HepG2 (cell line): ENCODE measurements around the gene RERE. TPM values are rescaled to one million over a fixed set of nuclear protein-coding genes. Genes with fewer than 3 reads are reported as not detected.
A peak's percentile ranks its signal among the peaks of the same experiment; 100 is the strongest.

Experiments used
- CEBPB ChIP-seq: IDR thresholded peaks from 2 replicates; pipeline ENCODE4 v1.6.1; 2011; ENCODE audit warnings: low read depth, low read length, improper control_type of control experiment, borderline replicate concordance
- NFATC3 ChIP-seq: sonication (generic); formaldehyde crosslinking; IDR thresholded peaks from 2 replicates; pipeline ENCODE4 v1.5.1; 2020; ENCODE audit warnings: mild to moderate bottlenecking, missing genetic modification reagents
- NKX3-1 ChIP-seq: sonication (generic); formaldehyde crosslinking; IDR thresholded peaks from 2 replicates; pipeline ENCODE4 v1.5.0; 2020; ENCODE audit warnings: missing genetic modification reagents
- PPARG ChIP-seq: conservative IDR thresholded peaks from 2 replicates; pipeline ENCODE4 v1.6.1; 2016; ENCODE audit warnings: missing biosample characterization, missing genetic modification reagents
- TAF15 ChIP-seq: fragments of 200-400 bp; formaldehyde crosslinking; IDR thresholded peaks from one replicate; pipeline ENCODE4 v1.6.1; 2018; ENCODE audit warnings: mild to moderate bottlenecking, low read depth, low read length; ENCODE audit not compliant: poor library complexity, severe bottlenecking
- TSC22D2 ChIP-seq: sonication (generic); formaldehyde crosslinking; IDR thresholded peaks from 2 replicates; pipeline ENCODE4 v1.5.1; 2020; ENCODE audit warnings: missing genetic modification reagents, mild to moderate bottlenecking, borderline replicate concordance
- ZBTB20 ChIP-seq: sonication (generic); formaldehyde crosslinking; IDR thresholded peaks from 2 replicates; pipeline ENCODE4 v1.8.1; 2023; ENCODE audit warnings: missing genetic modification reagents, low read depth, mild to moderate bottlenecking, borderline replicate concordance
- ZNF274 ChIP-seq: sonication (generic); formaldehyde crosslinking; IDR thresholded peaks from 2 replicates; pipeline ENCODE4 v1.5.1; 2020; ENCODE audit warnings: mild to moderate bottlenecking, missing genetic modification reagents
- ZNF281 ChIP-seq: sonication (generic); formaldehyde crosslinking; IDR thresholded peaks from 2 replicates; pipeline ENCODE4 v1.4.0; 2020; ENCODE audit warnings: missing genetic modification reagents, borderline replicate concordance
- ZNF772 ChIP-seq: sonication (generic); formaldehyde crosslinking; IDR thresholded peaks from 2 replicates; pipeline ENCODE4 v1.5.0; 2020; ENCODE audit warnings: mild to moderate bottlenecking, missing genetic modification reagents
- polyA plus RNA-seq, 8 experiments: library from polyadenylated mRNA; depleted of rRNA in 3 of 8; stranded (reverse) in 7 of 8; unstranded in 1 of 8; fragments of >200 nt; fragmentation: Illumina TruSeq in 4 of 8; extraction: Trizol in 4 of 8; gene quantifications; 2 replicates each; pipeline versions ENCODE4 v1.2.1 to v1.2.3, GENCODE V29; 2011 to 2016; ENCODE audit warnings: low read depth in 4 of 8, missing spikeins in 1 of 8, mixed read lengths in 1 of 8; ENCODE audit not compliant: insufficient read depth in 1 of 8
- total RNA-seq, 5 experiments: library from RNA; depleted of rRNA; stranded (reverse); fragments of >200 nt; fragmentation: Illumina TruSeq; extraction: Trizol; gene quantifications; 2 replicates each; pipeline ENCODE4 v1.2.3, GENCODE V29; 2016; ENCODE audit warnings: low read depth in 1 of 5
- TF ChIP-seq, protein P1 (sequence below), 2 experiments: sonication (generic) in 1 of 2; formaldehyde crosslinking in 1 of 2; IDR thresholded peaks; 2 replicates each; pipeline versions ENCODE4 v1.6.1 to v1.9.0; 2014 to 2022; ENCODE audit warnings: antibody characterized with exemption in 1 of 2, borderline replicate concordance in 1 of 2, inconsistent platforms in 1 of 2, low read depth in 1 of 2, missing genetic modification reagents in 1 of 2
- TF ChIP-seq, protein P2 (sequence below): sonication (generic); formaldehyde crosslinking; IDR thresholded peaks from 2 replicates; pipeline ENCODE4 v1.5.0; 2020; ENCODE audit warnings: missing genetic modification reagents
- TF ChIP-seq, protein P3 (sequence below): sonication (generic); formaldehyde crosslinking; IDR thresholded peaks from 2 replicates; pipeline ENCODE4 v1.4.0; 2020; ENCODE audit warnings: missing genetic modification reagents; ENCODE audit errors: not compliant biosample characterization

Gene RERE
- total and polyA plus RNA-seq, 2 of the 13 experiments (the other 11 are each of a cell fraction or from before 2014, with no cell fraction given), result 18.3 to 21.9 TPM

GRCh38 chr1:8814865-8815264 is 2.6 kb downstream of the RERE start (continued):
- TF ChIP-seq, protein P1, sequence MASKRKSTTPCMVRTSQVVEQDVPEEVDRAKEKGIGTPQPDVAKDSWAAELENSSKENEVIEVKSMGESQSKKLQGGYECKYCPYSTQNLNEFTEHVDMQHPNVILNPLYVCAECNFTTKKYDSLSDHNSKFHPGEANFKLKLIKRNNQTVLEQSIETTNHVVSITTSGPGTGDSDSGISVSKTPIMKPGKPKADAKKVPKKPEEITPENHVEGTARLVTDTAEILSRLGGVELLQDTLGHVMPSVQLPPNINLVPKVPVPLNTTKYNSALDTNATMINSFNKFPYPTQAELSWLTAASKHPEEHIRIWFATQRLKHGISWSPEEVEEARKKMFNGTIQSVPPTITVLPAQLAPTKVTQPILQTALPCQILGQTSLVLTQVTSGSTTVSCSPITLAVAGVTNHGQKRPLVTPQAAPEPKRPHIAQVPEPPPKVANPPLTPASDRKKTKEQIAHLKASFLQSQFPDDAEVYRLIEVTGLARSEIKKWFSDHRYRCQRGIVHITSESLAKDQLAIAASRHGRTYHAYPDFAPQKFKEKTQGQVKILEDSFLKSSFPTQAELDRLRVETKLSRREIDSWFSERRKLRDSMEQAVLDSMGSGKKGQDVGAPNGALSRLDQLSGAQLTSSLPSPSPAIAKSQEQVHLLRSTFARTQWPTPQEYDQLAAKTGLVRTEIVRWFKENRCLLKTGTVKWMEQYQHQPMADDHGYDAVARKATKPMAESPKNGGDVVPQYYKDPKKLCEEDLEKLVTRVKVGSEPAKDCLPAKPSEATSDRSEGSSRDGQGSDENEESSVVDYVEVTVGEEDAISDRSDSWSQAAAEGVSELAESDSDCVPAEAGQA (IDR thresholded peaks at IDR 0.05; ENCODE audit: low read depth), result no peak
- TF ChIP-seq, protein P1 (CRISPR knock-in tag; IDR thresholded peaks at IDR 0.05; ENCODE audit: borderline replicate concordance), result no peak
- TF ChIP-seq NFATC3 (CRISPR knock-in tag) (no peak), TSC22D2 (no peak), ZBTB20 (CRISPR knock-in tag) (no peak), NKX3-1 (CRISPR knock-in tag) (no peak), TAF15 (no peak), ZNF772 (CRISPR knock-in tag) (0 out of 2 replicates have a peak, but pooled peaks have one; percentile 25), CEBPB (no peak), PPARG (CRISPR knock-in tag) (no peak), ZNF281 (CRISPR knock-in tag) (peak; percentile 93), ZNF274 (no peak)
- TF ChIP-seq, protein P2, sequence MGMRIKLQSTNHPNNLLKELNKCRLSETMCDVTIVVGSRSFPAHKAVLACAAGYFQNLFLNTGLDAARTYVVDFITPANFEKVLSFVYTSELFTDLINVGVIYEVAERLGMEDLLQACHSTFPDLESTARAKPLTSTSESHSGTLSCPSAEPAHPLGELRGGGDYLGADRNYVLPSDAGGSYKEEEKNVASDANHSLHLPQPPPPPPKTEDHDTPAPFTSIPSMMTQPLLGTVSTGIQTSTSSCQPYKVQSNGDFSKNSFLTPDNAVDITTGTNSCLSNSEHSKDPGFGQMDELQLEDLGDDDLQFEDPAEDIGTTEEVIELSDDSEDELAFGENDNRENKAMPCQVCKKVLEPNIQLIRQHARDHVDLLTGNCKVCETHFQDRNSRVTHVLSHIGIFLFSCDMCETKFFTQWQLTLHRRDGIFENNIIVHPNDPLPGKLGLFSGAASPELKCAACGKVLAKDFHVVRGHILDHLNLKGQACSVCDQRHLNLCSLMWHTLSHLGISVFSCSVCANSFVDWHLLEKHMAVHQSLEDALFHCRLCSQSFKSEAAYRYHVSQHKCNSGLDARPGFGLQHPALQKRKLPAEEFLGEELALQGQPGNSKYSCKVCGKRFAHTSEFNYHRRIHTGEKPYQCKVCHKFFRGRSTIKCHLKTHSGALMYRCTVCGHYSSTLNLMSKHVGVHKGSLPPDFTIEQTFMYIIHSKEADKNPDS, result no peak
- TF ChIP-seq, protein P3, sequence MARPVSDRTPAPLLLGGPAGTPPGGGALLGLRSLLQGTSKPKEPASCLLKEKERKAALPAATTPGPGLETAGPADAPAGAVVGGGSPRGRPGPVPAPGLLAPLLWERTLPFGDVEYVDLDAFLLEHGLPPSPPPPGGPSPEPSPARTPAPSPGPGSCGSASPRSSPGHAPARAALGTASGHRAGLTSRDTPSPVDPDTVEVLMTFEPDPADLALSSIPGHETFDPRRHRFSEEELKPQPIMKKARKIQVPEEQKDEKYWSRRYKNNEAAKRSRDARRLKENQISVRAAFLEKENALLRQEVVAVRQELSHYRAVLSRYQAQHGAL (CRISPR knock-in tag), result no peak
